GM19193 (cell line): ENCODE measurements around the gene RTP2.

ENCODE experiments used
- POLR2A ChIP-seq: IDR thresholded peaks from 4 replicates; pipeline ENCODE4 v1.6.1; 2011; ENCODE audit not compliant: insufficient read depth, insufficient read length; ENCODE audit errors: extremely low read depth

RTP2 gene

GRCh38 chr3:187740421-187741399, 38.4 kb upstream of the RTP2 start:
- no peak for TF ChIP-seq POLR2A

GRCh38 chr3:187739561-187740332, 37.4 kb upstream of the RTP2 start:
- no peak for TF ChIP-seq POLR2A

GRCh38 chr3:187739094-187739560, 36.8 kb upstream of the RTP2 start:
- no peak for TF ChIP-seq POLR2A

GRCh38 chr3:187738331-187739093, 36.2 kb upstream of the RTP2 start:
- no peak for TF ChIP-seq POLR2A

GRCh38 chr3:187738071-187738330, 35.6 kb upstream of the RTP2 start:
- no peak for TF ChIP-seq POLR2A

- no peak for TF ChIP-seq POLR2A
Observed at GRCh38 chr3:187737368-187738070, 35.2 kb upstream of the RTP2 start.

- TF ChIP-seq POLR2A = no peak
Observed at GRCh38 chr3:187737006-187737367, 34.6 kb upstream of the RTP2 start.

- TF ChIP-seq POLR2A = no peak
Observed at GRCh38 chr3:187736418-187736871, 34.1 kb upstream of the RTP2 start.

GRCh38 chr3:187735837-187736236, 33.5 kb upstream of the RTP2 start:
- TF ChIP-seq POLR2A = no peak

GRCh38 chr3:187735383-187735782, 33.0 kb upstream of the RTP2 start:
- TF ChIP-seq POLR2A = no peak

GRCh38 chr3:187734841-187735240, 32.5 kb upstream of the RTP2 start:
- no peak for TF ChIP-seq POLR2A

- no peak for TF ChIP-seq POLR2A
Observed at GRCh38 chr3:187733371-187733770, 31.0 kb upstream of the RTP2 start.

- TF ChIP-seq POLR2A = no peak
Observed at GRCh38 chr3:187729598-187729997, 27.2 kb upstream of the RTP2 start.

- no peak for TF ChIP-seq POLR2A
Observed at GRCh38 chr3:187728940-187729583, 26.7 kb upstream of the RTP2 start.
